ENCODE measurements around the gene CXCR3. TPM values are rescaled to one million over a fixed set of nuclear protein-coding genes. Genes with fewer than 3 reads are reported as not detected.

CXCR3 gene
- total and polyA plus RNA-seq, 10 of the 15 experiments (the other 5 are each of a cell fraction or from before 2014, with no cell fraction given): 1.4 to 48.2 (median 15.7) TPM

GRCh38 chrX:71622576-71623450, 4.5 kb upstream of the CXCR3 start (continued):
- TF ChIP-seq MLLT1 (IDR thresholded peaks at IDR 0.05) (peak; percentile 91), BCL3 (IDR thresholded peaks at IDR 0.05; ENCODE audit: borderline replicate concordance, insufficient read depth, low read depth, low read length, poor library complexity, severe bottlenecking) (no peak), RCOR1 (conservative IDR thresholded peaks at IDR 0.05; ENCODE audit: low read depth, low read length) (peak; percentile 87; the same call in 1 of the 2 replicates), BACH1 (IDR thresholded peaks at IDR 0.05; ENCODE audit: borderline replicate concordance) (peak; percentile 86; the same call in 1 of the 2 replicates), CTCF (IDR thresholded peaks at IDR 0.05 in 2 of 3, conservative IDR thresholded peaks at IDR 0.05 in 1 of 3; ENCODE audit: control insufficient read depth in 2 of 3, extremely low read depth in 1 of 3, insufficient read depth in 1 of 3, low read depth in 3 of 3, low read length in 3 of 3) (0 out of 6 replicates have a peak, but pooled peaks of 1 of the 3 experiments have one; percentile 9), ATF3 (IDR thresholded peaks at IDR 0.05; ENCODE audit: borderline replicate concordance, extremely low read depth, low read depth, low read length) (no peak), SRF (IDR thresholded peaks at IDR 0.05; ENCODE audit: low read depth in 2 of 2, low read length in 2 of 2) (peak in 1 of 2 experiments; percentile 15; a peak in 1 of 4 replicates), CHD2 (IDR thresholded peaks at IDR 0.05; ENCODE audit: borderline replicate concordance, low read depth, low read length) (peak; percentile 92), ZNF217 (IDR thresholded peaks at IDR 0.05) (peak; percentile 43), SMC3 (IDR thresholded peaks at IDR 0.05; ENCODE audit: borderline replicate concordance, low read length) (peak; percentile 17; the same call in 1 of the 2 replicates), PML (IDR thresholded peaks at IDR 0.05; ENCODE audit: low read length) (no peak), SUPT20H (IDR thresholded peaks at IDR 0.05; ENCODE audit: borderline replicate concordance, control insufficient read depth, low read depth, low read length) (no peak), TCF3 (IDR thresholded peaks at IDR 0.05; ENCODE audit: borderline replicate concordance, insufficient read depth, low read depth, low read length) (peak; percentile 99), HDGF (IDR thresholded peaks at IDR 0.05) (no peak), MTA2 (IDR thresholded peaks at IDR 0.05; ENCODE audit: low read depth) (peak; percentile 97)
- TF ChIP-seq, protein P1, sequence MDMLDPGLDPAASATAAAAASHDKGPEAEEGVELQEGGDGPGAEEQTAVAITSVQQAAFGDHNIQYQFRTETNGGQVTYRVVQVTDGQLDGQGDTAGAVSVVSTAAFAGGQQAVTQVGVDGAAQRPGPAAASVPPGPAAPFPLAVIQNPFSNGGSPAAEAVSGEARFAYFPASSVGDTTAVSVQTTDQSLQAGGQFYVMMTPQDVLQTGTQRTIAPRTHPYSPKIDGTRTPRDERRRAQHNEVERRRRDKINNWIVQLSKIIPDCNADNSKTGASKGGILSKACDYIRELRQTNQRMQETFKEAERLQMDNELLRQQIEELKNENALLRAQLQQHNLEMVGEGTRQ (IDR thresholded peaks at IDR 0.05; ENCODE audit: borderline replicate concordance, low read depth, low read length): no peak
- TF ChIP-seq, protein P2, sequence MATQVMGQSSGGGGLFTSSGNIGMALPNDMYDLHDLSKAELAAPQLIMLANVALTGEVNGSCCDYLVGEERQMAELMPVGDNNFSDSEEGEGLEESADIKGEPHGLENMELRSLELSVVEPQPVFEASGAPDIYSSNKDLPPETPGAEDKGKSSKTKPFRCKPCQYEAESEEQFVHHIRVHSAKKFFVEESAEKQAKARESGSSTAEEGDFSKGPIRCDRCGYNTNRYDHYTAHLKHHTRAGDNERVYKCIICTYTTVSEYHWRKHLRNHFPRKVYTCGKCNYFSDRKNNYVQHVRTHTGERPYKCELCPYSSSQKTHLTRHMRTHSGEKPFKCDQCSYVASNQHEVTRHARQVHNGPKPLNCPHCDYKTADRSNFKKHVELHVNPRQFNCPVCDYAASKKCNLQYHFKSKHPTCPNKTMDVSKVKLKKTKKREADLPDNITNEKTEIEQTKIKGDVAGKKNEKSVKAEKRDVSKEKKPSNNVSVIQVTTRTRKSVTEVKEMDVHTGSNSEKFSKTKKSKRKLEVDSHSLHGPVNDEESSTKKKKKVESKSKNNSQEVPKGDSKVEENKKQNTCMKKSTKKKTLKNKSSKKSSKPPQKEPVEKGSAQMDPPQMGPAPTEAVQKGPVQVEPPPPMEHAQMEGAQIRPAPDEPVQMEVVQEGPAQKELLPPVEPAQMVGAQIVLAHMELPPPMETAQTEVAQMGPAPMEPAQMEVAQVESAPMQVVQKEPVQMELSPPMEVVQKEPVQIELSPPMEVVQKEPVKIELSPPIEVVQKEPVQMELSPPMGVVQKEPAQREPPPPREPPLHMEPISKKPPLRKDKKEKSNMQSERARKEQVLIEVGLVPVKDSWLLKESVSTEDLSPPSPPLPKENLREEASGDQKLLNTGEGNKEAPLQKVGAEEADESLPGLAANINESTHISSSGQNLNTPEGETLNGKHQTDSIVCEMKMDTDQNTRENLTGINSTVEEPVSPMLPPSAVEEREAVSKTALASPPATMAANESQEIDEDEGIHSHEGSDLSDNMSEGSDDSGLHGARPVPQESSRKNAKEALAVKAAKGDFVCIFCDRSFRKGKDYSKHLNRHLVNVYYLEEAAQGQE (IDR thresholded peaks at IDR 0.05; ENCODE audit: low read depth, low read length): no peak
